ENCODE measurements around the gene HNRNPUL1. TPM values are rescaled to one million over a fixed set of nuclear protein-coding genes. Genes with fewer than 3 reads are reported as not detected.

Gene HNRNPUL1
- total RNA-seq, 2 experiments from 2014 or later: 367 to 388 TPM

- Histone ChIP-seq H3K27me3 (ENCODE audit: control insufficient read depth in 1 of 2, insufficient read depth in 2 of 2, low read length in 2 of 2) (no peaks in the 10 kb centered on the region), H3K36me3 (ENCODE audit: insufficient read depth, low read length) (peaks cover 80% of the 10 kb centered on the region), H3K4me3 (ENCODE audit: low read length) (no peak overlapping the region), H3K4me1 (ENCODE audit: insufficient read depth, low read length) (peaks cover 89% of the 10 kb centered on the region), H3K9me3 (ENCODE audit: control insufficient read depth in 1 of 2, insufficient read depth in 1 of 2, low read length in 2 of 2) (no peaks in the 10 kb centered on the region), H3K27ac (ENCODE audit: low read depth in 1 of 2, low read length in 2 of 2) (no peak overlapping the region)
- intact Hi-C loops (cut with DNase I, micrococcal nuclease): no loop called here
- no peaks in the 10 kb centered on the region for H3K27me3 Mint-ChIP-seq
- peaks cover 54% of the 10 kb centered on the region for H3K4me1 Mint-ChIP-seq (ENCODE audit: low read depth)
- H3K4me3 Mint-ChIP-seq: peak overlapping the region; percentile 30
- H3K9me3 Mint-ChIP-seq: no peaks in the 10 kb centered on the region
- TF ChIP-seq, protein P1, sequence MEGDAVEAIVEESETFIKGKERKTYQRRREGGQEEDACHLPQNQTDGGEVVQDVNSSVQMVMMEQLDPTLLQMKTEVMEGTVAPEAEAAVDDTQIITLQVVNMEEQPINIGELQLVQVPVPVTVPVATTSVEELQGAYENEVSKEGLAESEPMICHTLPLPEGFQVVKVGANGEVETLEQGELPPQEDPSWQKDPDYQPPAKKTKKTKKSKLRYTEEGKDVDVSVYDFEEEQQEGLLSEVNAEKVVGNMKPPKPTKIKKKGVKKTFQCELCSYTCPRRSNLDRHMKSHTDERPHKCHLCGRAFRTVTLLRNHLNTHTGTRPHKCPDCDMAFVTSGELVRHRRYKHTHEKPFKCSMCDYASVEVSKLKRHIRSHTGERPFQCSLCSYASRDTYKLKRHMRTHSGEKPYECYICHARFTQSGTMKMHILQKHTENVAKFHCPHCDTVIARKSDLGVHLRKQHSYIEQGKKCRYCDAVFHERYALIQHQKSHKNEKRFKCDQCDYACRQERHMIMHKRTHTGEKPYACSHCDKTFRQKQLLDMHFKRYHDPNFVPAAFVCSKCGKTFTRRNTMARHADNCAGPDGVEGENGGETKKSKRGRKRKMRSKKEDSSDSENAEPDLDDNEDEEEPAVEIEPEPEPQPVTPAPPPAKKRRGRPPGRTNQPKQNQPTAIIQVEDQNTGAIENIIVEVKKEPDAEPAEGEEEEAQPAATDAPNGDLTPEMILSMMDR (IDR thresholded peaks at IDR 0.05): no peak
- ChIA-PET POLR2A (interaction anchor here (1.3 kb wide), 1 partner anchor 20 kb away, joined by 4 read pairs; no protein-coding TSS in a partner anchor), CTCF (interaction anchor here (0.6 kb wide), 2 partner anchors 18 to 102 kb away, joined by 3 read pairs; no protein-coding TSS in a partner anchor)
- DNase-seq (peak in 1 of 14 experiments; percentile 26), ATAC-seq (ENCODE audit: poor library complexity) (no peak)
- peaks cover 78% of the 10 kb centered on the region for H3K36me3 Mint-ChIP-seq (ENCODE audit: low read depth)
- H3K27ac Mint-ChIP-seq: peak overlapping the region; percentile 79
Measured at GRCh38 chr19:41332000-41332399, 67.8 kb downstream of the HNRNPUL1 start.

DNA sequence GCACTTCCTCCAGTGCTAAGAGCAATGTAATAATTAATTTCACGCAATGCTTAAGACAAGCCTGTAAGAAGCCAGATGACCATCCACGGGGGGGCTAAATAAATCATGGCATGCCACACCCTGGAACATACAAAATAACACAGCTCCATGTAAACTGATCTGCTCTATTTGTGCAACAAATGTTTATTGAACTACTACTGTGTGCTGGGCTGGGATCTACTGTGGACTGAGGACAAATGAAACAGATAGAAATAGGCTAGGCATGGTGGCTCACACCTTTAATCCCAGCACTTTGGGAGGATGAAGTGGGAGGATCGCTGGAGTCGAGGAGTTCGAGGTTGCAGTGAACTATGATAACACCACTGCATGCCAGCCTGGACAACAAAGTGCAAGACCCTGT is 68.3 kb downstream of the HNRNPUL1 start:
- Mint-ChIP-seq H3K36me3 (ENCODE audit: low read depth) (peaks cover 79% of the 10 kb centered on the region), H3K9me3 (no peaks in the 10 kb centered on the region), H3K4me3 (peak overlapping the region; percentile 30), H3K27ac (peak overlapping the region; percentile 79), H3K27me3 (no peaks in the 10 kb centered on the region), H3K4me1 (ENCODE audit: low read depth) (peaks cover 53% of the 10 kb centered on the region)
- ChIA-PET POLR2A (interaction anchor here (1.3 kb wide), 1 partner anchor 19 kb away, joined by 4 read pairs; no protein-coding TSS in a partner anchor), CTCF (no interaction called here)
- Histone ChIP-seq H3K27ac (ENCODE audit: low read depth in 1 of 2, low read length in 2 of 2) (no peak overlapping the region), H3K9me3 (ENCODE audit: control insufficient read depth in 1 of 2, insufficient read depth in 1 of 2, low read length in 2 of 2) (no peaks in the 10 kb centered on the region), H3K4me1 (ENCODE audit: insufficient read depth, low read length) (peaks cover 85% of the 10 kb centered on the region), H3K27me3 (ENCODE audit: control insufficient read depth in 1 of 2, insufficient read depth in 2 of 2, low read length in 2 of 2) (no peaks in the 10 kb centered on the region), H3K36me3 (ENCODE audit: insufficient read depth, low read length) (peaks cover 83% of the 10 kb centered on the region), H3K4me3 (ENCODE audit: low read length) (no peak overlapping the region)
- TF ChIP-seq, protein P1 (IDR thresholded peaks at IDR 0.05): no peak
- DNase-seq: no peak
- intact Hi-C loops (cut with DNase I, micrococcal nuclease): no loop called here
- ATAC-seq (ENCODE audit: poor library complexity): no peak

GRCh38 chr19:41334793-41335192 is 70.6 kb downstream of the HNRNPUL1 start:
- H3K27ac ChIP-seq (ENCODE audit: low read depth in 1 of 2, low read length in 2 of 2): no peak overlapping the region
- peaks cover 94% of the 10 kb centered on the region for H3K36me3 ChIP-seq (ENCODE audit: insufficient read depth, low read length)
- H3K4me1 Mint-ChIP-seq (ENCODE audit: low read depth): peaks cover 42% of the 10 kb centered on the region
- ATAC-seq (ENCODE audit: poor library complexity) (no peak), DNase-seq (peak in 2 of 14 experiments; percentile 41 to 55)
- no peaks in the 10 kb centered on the region for H3K27me3 Mint-ChIP-seq
- TF ChIP-seq, protein P1 (IDR thresholded peaks at IDR 0.05): no peak
- H3K4me3 Mint-ChIP-seq: no peak overlapping the region
- H3K9me3 ChIP-seq (ENCODE audit: control insufficient read depth in 1 of 2, insufficient read depth in 1 of 2, low read length in 2 of 2): no peaks in the 10 kb centered on the region
- POLR2A ChIA-PET: interaction anchor here (2.3 kb wide), 1 partner anchor 18 kb away, joined by 7 read pairs; the partner anchor contains the start of gene TGFB1
- intact Hi-C loops (cut with DNase I, micrococcal nuclease): no loop called here
- no peaks in the 10 kb centered on the region for H3K27me3 ChIP-seq (ENCODE audit: control insufficient read depth in 1 of 2, insufficient read depth in 2 of 2, low read length in 2 of 2)
- CTCF ChIA-PET: interaction anchor here (0.7 to 1.1 kb wide), 2 partner anchors 18 to 19 kb away, joined by 3 to 5 read pairs; no protein-coding TSS in a partner anchor
- peak overlapping the region; percentile 66 for H3K27ac Mint-ChIP-seq
- peaks cover 83% of the 10 kb centered on the region for H3K36me3 Mint-ChIP-seq (ENCODE audit: low read depth)
- H3K4me3 ChIP-seq (ENCODE audit: low read length): no peak overlapping the region
- H3K4me1 ChIP-seq (ENCODE audit: insufficient read depth, low read length): peaks cover 63% of the 10 kb centered on the region
- H3K9me3 Mint-ChIP-seq: no peaks in the 10 kb centered on the region

Data from CD4-positive, alpha-beta T cell (primary cell).